Measurements from ENCODE around the gene GSTP1. TPM values are rescaled to one million over a fixed set of nuclear protein-coding genes. Genes with fewer than 3 reads are reported as not detected.
A peak's percentile ranks its signal among the peaks of the same experiment; 100 is the strongest.

Gene GSTP1
- total RNA-seq, 6 donors from 2014 or later, result 600 to 1,952 (median 1,144) TPM

- Histone ChIP-seq H3K36me3 (peaks cover 18 to 46% (median 39%) of the 10 kb centered on the region in 4 donors), H3K4me3 (no peak overlapping the region), H3K27ac (no peak overlapping the region), H3K4me1 (peaks cover 14 to 25% (median 22%) of the 10 kb centered on the region in 4 donors), H3K9me3 (no peaks in the 10 kb centered on the region), H3K27me3 (no peaks in the 10 kb centered on the region)
- ATAC-seq (ENCODE audit: low FRiP score in 2 of 2) (no peak), DNase-seq (no peak)
- TF ChIP-seq EP300 (IDR thresholded peaks at IDR 0.05), result no peak
- WGBS, 2 donors, result 80 to 96% methylated on average over 8 of the region's 8 CpGs
Measured at GRCh38 chr11:67608486-67608885, 24.9 kb downstream of the GSTP1 start.

DNA sequence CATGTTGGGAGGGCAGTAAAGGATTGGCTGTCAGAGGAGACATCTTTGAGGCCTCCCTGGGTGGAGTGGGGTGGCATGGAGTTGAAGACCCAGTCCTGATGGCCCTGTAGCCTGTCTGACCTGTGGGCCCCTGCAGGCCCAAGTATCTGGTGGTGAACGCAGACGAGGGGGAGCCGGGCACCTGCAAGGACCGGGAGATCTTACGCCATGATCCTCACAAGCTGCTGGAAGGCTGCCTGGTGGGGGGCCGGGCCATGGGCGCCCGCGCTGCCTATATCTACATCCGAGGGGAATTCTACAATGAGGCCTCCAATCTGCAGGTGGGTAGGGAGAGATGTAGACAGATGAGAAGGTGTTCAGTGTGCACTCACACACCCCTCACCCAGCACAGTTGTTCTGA lies 25.7 kb downstream of the GSTP1 start:
- no peak for TF ChIP-seq POLR2AphosphoS5 (IDR thresholded peaks at IDR 0.05)
- no peak for TF ChIP-seq EP300 (IDR thresholded peaks at IDR 0.05)
- no peak for TF ChIP-seq POLR2A (IDR thresholded peaks at IDR 0.05)
- TF ChIP-seq, protein P1, sequence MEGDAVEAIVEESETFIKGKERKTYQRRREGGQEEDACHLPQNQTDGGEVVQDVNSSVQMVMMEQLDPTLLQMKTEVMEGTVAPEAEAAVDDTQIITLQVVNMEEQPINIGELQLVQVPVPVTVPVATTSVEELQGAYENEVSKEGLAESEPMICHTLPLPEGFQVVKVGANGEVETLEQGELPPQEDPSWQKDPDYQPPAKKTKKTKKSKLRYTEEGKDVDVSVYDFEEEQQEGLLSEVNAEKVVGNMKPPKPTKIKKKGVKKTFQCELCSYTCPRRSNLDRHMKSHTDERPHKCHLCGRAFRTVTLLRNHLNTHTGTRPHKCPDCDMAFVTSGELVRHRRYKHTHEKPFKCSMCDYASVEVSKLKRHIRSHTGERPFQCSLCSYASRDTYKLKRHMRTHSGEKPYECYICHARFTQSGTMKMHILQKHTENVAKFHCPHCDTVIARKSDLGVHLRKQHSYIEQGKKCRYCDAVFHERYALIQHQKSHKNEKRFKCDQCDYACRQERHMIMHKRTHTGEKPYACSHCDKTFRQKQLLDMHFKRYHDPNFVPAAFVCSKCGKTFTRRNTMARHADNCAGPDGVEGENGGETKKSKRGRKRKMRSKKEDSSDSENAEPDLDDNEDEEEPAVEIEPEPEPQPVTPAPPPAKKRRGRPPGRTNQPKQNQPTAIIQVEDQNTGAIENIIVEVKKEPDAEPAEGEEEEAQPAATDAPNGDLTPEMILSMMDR (IDR thresholded peaks at IDR 0.05), result no peak
- Histone ChIP-seq H3K27ac (no peak overlapping the region), H3K36me3 (peaks cover 18 to 46% (median 39%) of the 10 kb centered on the region in 4 donors), H3K4me3 (no peak overlapping the region), H3K4me1 (peaks cover 21 to 34% (median 29%) of the 10 kb centered on the region in 4 donors), H3K27me3 (no peaks in the 10 kb centered on the region), H3K9me3 (no peaks in the 10 kb centered on the region)
- WGBS, 2 donors, result 91 to 94% methylated on average over 9 to 10 of the region's 10 CpGs
- ATAC-seq (ENCODE audit: low FRiP score in 2 of 2), result no peak
- DNase-seq, result peak in 1 of 2 donors; percentile 80

GRCh38 chr11:67610302-67610868 lies 26.8 kb downstream of the GSTP1 start:
- ATAC-seq (ENCODE audit: low FRiP score in 2 of 2) (no peak), DNase-seq (peak in 1 of 2 donors; percentile 59)
- TF ChIP-seq POLR2AphosphoS5 (IDR thresholded peaks at IDR 0.05), result no peak
- no peak for TF ChIP-seq POLR2A (IDR thresholded peaks at IDR 0.05)
- TF ChIP-seq, protein P1 (IDR thresholded peaks at IDR 0.05), result no peak

DNA sequence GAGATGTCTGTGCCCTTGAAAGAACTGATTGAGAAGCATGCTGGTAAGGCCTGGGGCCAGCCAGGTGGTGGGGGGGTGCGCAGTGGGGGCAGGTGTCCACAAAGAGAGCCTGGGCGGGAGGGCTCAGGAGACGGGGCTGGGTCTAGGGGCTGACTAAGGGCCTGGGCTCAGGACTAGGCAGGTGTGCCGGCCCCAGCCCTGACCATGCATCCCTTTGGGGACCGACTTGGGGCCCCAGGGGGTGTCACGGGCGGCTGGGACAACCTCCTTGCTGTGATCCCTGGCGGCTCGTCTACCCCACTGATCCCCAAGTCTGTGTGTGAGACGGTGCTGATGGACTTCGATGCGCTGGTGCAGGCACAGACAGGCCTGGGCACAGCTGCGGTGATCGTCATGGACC lies 27.6 kb downstream of the GSTP1 start:
- ATAC-seq (ENCODE audit: low FRiP score in 2 of 2) (no peak), DNase-seq (peak in 1 of 2 donors; percentile 65)
- TF ChIP-seq POLR2AphosphoS5 (IDR thresholded peaks at IDR 0.05) (no peak), POLR2A (IDR thresholded peaks at IDR 0.05) (no peak), EP300 (IDR thresholded peaks at IDR 0.05) (no peak)
- TF ChIP-seq, protein P1 (IDR thresholded peaks at IDR 0.05), result no peak
- peaks cover 18 to 46% (median 39%) of the 10 kb centered on the region in 4 donors for H3K36me3 ChIP-seq
- 92 to 93% methylated on average over 5 to 14 of the region's 14 CpGs for WGBS, 2 donors
- no peaks in the 10 kb centered on the region for H3K27me3 ChIP-seq
- H3K27ac ChIP-seq, result no peak overlapping the region
- H3K4me1 ChIP-seq, result peaks cover 22 to 43% (median 34%) of the 10 kb centered on the region in 4 donors
- H3K9me3 ChIP-seq, result no peaks in the 10 kb centered on the region
- H3K4me3 ChIP-seq, result no peak overlapping the region

More at GRCh38 chr11:67610302-67610868, 26.8 kb downstream of the GSTP1 start:
- no peak overlapping the region for H3K27ac ChIP-seq
- H3K36me3 ChIP-seq, result peaks cover 18 to 46% (median 39%) of the 10 kb centered on the region in 4 donors
- H3K4me3 ChIP-seq, result no peak overlapping the region
- peaks cover 24 to 40% (median 35%) of the 10 kb centered on the region in 4 donors for H3K4me1 ChIP-seq
- WGBS, 2 donors, result 85 to 91% methylated on average over 4 to 15 of the region's 15 CpGs
- H3K27me3 ChIP-seq, result no peaks in the 10 kb centered on the region
- H3K9me3 ChIP-seq, result no peaks in the 10 kb centered on the region

DNA sequence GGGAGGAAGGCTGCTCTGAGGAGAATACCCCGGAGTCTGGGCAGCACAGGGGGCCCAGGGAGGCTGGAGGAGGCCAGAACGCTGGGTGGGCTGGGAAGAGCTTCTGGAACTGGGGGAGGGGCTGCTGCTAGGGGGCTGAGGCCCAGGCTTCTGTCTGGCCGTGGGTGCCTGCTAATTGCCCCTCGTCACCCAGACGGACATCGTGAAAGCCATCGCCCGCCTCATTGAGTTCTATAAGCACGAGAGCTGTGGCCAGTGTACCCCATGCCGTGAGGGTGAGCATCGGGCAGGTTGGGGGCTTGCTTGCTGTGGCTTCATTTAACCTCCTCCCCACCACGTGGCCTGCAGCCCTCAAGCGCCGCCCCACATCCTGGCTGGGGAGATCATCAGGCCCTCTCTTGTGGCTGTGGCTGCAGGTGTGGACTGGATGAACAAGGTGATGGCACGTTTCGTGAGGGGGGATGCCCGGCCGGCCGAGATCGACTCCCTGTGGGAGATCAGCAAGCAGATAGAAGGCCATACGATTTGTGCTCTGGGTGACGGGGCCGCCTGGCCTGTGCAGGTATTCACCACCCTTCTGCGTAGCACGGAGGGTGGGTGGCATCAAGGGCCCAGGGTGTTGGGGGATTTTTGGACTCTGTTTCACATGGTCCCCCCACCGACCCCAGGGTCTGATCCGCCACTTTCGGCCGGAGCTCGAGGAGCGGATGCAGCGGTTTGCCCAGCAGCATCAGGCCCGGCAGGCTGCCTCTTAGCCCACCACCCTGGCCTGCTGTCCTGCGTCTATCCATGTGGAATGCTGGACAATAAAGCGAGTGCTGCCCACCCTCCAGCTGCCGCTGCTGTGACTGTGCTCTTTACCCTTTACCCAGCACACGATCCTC lies 28.3 kb downstream of the GSTP1 start:
- Histone ChIP-seq H3K27ac (no peak overlapping the region), H3K4me3 (no peak overlapping the region), H3K36me3 (peaks cover 18 to 46% (median 39%) of the 10 kb centered on the region in 4 donors), H3K27me3 (no peaks in the 10 kb centered on the region), H3K4me1 (peaks cover 20 to 39% (median 32%) of the 10 kb centered on the region in 4 donors), H3K9me3 (no peaks in the 10 kb centered on the region)
- WGBS, 2 donors, result 92 to 95% methylated on average over 19 to 36 of the region's 37 CpGs
- DNase-seq, result peak in 1 of 2 donors; percentile 81
- no peak for TF ChIP-seq POLR2A (IDR thresholded peaks at IDR 0.05)
- no peak for TF ChIP-seq POLR2AphosphoS5 (IDR thresholded peaks at IDR 0.05)
- TF ChIP-seq, protein P1 (IDR thresholded peaks at IDR 0.05), result no peak
- TF ChIP-seq EP300 (IDR thresholded peaks at IDR 0.05), result no peak
- no peak for ATAC-seq (ENCODE audit: low FRiP score in 2 of 2)

Measured in upper lobe of left lung (tissue), 6 donors.